Measurements from ENCODE around the gene ANXA2R. TPM values are rescaled to one million over a fixed set of nuclear protein-coding genes. Genes with fewer than 3 reads are reported as not detected.
"Not testable (repeated sequence)": the region's sequence is repeated elsewhere in the genome, so short reads cannot be mapped to it uniquely, and the experiment has no call there.

The ANXA2R gene
- total RNA-seq, 1 experiment from 2014 or later, result 3.1 TPM

DNA sequence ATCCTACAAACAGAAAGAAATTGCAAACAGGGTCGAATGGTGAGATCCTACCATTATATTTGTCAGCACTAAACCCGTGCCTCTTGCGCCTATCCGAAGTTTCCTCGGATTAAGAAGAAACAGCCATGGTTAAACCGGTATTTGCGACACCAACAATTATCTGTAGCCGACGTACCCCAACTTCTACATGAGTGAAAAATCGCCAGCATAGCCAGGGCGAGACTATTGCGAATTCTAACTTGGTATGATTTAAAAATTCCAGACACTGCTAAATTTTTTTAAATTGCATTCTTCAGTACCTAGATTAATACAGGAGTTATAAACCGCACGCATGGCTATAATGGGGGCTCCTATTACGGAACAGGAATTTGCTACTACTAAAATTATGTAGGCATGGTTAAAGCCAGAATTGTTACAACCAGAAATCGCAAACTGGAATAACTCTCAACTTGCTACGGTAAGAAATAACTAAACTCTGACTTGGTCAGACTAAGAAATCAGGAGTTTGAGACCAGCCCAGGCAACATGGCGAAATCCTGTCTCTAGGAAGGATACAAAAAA, 25.3 kb upstream of the ANXA2R start:
- no peaks in the 10 kb centered on the region for H3K36me3 ChIP-seq (ENCODE audit: control insufficient read depth, insufficient read depth, low read length)
- intact Hi-C loops (cut with micrococcal nuclease; ENCODE audit: unreplicated experiment), result loop anchor here (1.0 to 2.0 kb wide), 3 partner anchors 23 to 247 kb away; partner anchors contain the start of gene HMGCS1
- TF ChIP-seq, protein P1, sequence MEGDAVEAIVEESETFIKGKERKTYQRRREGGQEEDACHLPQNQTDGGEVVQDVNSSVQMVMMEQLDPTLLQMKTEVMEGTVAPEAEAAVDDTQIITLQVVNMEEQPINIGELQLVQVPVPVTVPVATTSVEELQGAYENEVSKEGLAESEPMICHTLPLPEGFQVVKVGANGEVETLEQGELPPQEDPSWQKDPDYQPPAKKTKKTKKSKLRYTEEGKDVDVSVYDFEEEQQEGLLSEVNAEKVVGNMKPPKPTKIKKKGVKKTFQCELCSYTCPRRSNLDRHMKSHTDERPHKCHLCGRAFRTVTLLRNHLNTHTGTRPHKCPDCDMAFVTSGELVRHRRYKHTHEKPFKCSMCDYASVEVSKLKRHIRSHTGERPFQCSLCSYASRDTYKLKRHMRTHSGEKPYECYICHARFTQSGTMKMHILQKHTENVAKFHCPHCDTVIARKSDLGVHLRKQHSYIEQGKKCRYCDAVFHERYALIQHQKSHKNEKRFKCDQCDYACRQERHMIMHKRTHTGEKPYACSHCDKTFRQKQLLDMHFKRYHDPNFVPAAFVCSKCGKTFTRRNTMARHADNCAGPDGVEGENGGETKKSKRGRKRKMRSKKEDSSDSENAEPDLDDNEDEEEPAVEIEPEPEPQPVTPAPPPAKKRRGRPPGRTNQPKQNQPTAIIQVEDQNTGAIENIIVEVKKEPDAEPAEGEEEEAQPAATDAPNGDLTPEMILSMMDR (IDR thresholded peaks at IDR 0.05; ENCODE audit: insufficient read depth in 1 of 2, low read depth in 1 of 2, low read length in 1 of 2, severe bottlenecking in 1 of 2, unreplicated experiment in 1 of 2), result no peak
- H3K4me1 ChIP-seq, result peaks cover 35% of the 10 kb centered on the region
- no peak for DNase-seq
- ChIA-PET POLR2A (interaction anchor here (1.0 kb wide), 3 partner anchors 23 to 56 kb away, joined by 5 to 9 read pairs (median 5); no protein-coding TSS in a partner anchor), CTCF (interaction anchor here (0.5 to 3.2 kb wide), 10 partner anchors 24 to 157 kb away, joined by 3 to 23 read pairs (median 5); no protein-coding TSS in a partner anchor)
- Mint-ChIP-seq H3K9me3 (ENCODE audit: unreplicated experiment) (no peaks in the 10 kb centered on the region), H3K4me3 (ENCODE audit: unreplicated experiment) (peak overlapping the region; percentile 88), H3K4me1 (ENCODE audit: low read depth, unreplicated experiment) (peaks cover 30% of the 10 kb centered on the region), H3K27me3 (ENCODE audit: insufficient read depth, unreplicated experiment) (no peaks in the 10 kb centered on the region), H3K36me3 (ENCODE audit: insufficient read depth, unreplicated experiment) (peaks cover 44% of the 10 kb centered on the region), H3K27ac (ENCODE audit: unreplicated experiment) (peak overlapping the region; percentile 86)
- H3K4me3 ChIP-seq (ENCODE audit: low read depth, low read length), result peak overlapping the region; percentile 57
- BruUV-seq (replicated peaks), result TSS peak; percentile 41
- no peaks in the 10 kb centered on the region for H3K27me3 ChIP-seq (replicated peaks; ENCODE audit: control insufficient read depth, insufficient read depth, low read length)
- H3K9me3 ChIP-seq, result no peaks in the 10 kb centered on the region

DNA sequence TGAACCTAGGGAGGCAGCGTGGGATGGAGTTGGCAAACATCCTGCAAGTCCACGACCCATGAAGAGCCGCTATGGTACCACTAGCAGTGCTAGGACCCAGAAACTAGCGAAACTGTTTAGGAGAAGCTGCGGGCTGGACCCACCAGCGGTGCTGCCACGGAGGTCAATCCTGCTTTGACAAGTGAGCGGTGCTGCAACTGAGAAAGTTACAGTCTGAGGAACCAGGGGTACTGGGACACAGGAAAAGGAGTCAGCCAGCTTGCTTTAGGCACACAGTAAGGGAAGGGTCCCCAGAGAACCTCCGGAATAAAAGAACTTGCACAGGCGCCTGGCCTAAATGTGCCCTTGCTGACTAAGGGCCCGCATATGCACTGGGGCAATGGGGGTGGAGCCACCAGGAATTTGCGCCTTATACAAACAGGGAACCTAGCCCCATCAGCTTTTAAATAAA, 23.6 kb upstream of the ANXA2R start:
- H3K36me3 ChIP-seq (ENCODE audit: control insufficient read depth, insufficient read depth, low read length), result no peaks in the 10 kb centered on the region
- intact Hi-C loops (cut with micrococcal nuclease; ENCODE audit: unreplicated experiment), result loop anchor here (1.0 to 2.0 kb wide), 3 partner anchors 43 to 249 kb away; partner anchors contain the start of gene HMGCS1
- TF ChIP-seq, protein P1 (IDR thresholded peaks at IDR 0.05; ENCODE audit: insufficient read depth in 1 of 2, low read depth in 1 of 2, low read length in 1 of 2, severe bottlenecking in 1 of 2, unreplicated experiment in 1 of 2), result no peak
- H3K4me1 Mint-ChIP-seq (ENCODE audit: low read depth, unreplicated experiment), result peaks cover 35% of the 10 kb centered on the region
- POLR2A ChIA-PET, result no interaction called here
- peak overlapping the region; percentile 88 for H3K4me3 Mint-ChIP-seq (ENCODE audit: unreplicated experiment)
- H3K4me3 ChIP-seq (ENCODE audit: low read depth, low read length), result no peak overlapping the region
- CTCF ChIA-PET, result interaction anchor here (3.2 kb wide), 1 partner anchor 22 kb away, joined by 23 read pairs; no protein-coding TSS in a partner anchor
- H3K27me3 Mint-ChIP-seq (ENCODE audit: insufficient read depth, unreplicated experiment), result no peaks in the 10 kb centered on the region
- H3K36me3 Mint-ChIP-seq (ENCODE audit: insufficient read depth, unreplicated experiment), result peaks cover 40% of the 10 kb centered on the region
- H3K9me3 Mint-ChIP-seq (ENCODE audit: unreplicated experiment), result no peaks in the 10 kb centered on the region
- H3K27ac Mint-ChIP-seq (ENCODE audit: unreplicated experiment), result peak overlapping the region; percentile 86
- H3K9me3 ChIP-seq, result no peaks in the 10 kb centered on the region
- no peaks in the 10 kb centered on the region for H3K27me3 ChIP-seq (replicated peaks; ENCODE audit: control insufficient read depth, insufficient read depth, low read length)
- DNase-seq, result no peak
- H3K4me1 ChIP-seq, result peaks cover 47% of the 10 kb centered on the region
- no TSS peak for BruUV-seq (replicated peaks)

DNA sequence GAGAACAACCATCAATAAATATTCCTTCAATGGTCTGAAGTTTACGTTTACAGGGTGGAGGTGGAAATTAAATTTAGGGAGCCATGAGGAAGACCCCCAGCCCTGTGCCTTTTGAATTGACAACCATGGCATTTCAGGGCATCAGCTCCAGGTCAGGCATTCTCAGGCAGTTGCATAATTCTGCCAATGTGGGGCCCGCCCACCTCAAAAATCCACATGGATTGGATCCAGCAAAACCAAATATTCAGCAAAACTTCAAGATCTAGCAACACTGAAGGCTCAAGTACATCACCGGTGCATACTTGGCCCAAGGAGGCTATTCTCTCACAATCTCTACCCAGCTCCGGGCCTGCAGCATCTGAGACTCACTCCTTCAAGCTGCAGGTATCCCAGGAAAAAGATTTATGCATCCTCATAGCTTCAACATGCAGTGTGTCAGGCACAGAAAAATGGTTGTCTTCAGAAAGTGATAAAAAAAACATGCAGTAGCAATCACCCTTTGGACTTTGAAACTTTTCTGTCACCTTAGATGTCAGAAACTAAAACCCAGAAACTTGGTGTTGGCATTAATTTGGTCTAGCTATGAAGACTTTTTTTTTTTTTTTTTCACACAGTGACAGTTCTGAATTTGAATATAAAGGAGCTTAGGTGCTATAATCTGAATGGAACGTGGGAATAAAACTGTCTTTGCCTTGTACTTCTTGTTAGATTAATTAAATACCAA, 21.4 kb upstream of the ANXA2R start:
- POLR2A ChIA-PET, result interaction anchor here (0.6 to 1.5 kb wide), 4 partner anchors 14 to 334 kb away, joined by 4 to 5 read pairs (median 5); partner anchors contain the start of gene ZNF131
- intact Hi-C loops (cut with micrococcal nuclease; ENCODE audit: unreplicated experiment), result no loop called here
- no TSS peak for BruUV-seq (replicated peaks)
- Mint-ChIP-seq H3K27me3 (ENCODE audit: insufficient read depth, unreplicated experiment) (no peaks in the 10 kb centered on the region), H3K27ac (ENCODE audit: unreplicated experiment) (peak overlapping the region; percentile 49), H3K4me3 (ENCODE audit: unreplicated experiment) (no peak overlapping the region), H3K9me3 (ENCODE audit: unreplicated experiment) (no peaks in the 10 kb centered on the region), H3K4me1 (ENCODE audit: low read depth, unreplicated experiment) (peaks cover 30% of the 10 kb centered on the region), H3K36me3 (ENCODE audit: insufficient read depth, unreplicated experiment) (peaks cover 45% of the 10 kb centered on the region)
- H3K4me1 ChIP-seq, result peaks cover 51% of the 10 kb centered on the region
- peaks cover 3% of the 10 kb centered on the region; the same call in 1 of the 2 replicates for H3K9me3 ChIP-seq
- no peaks in the 10 kb centered on the region for H3K36me3 ChIP-seq (ENCODE audit: control insufficient read depth, insufficient read depth, low read length)
- no peak for DNase-seq
- H3K27me3 ChIP-seq (replicated peaks; ENCODE audit: control insufficient read depth, insufficient read depth, low read length), result no peaks in the 10 kb centered on the region
- CTCF ChIA-PET, result interaction anchor here (0.7 to 1.3 kb wide), 3 partner anchors 20 to 153 kb away, joined by 3 to 5 read pairs (median 4); no protein-coding TSS in a partner anchor
- H3K4me3 ChIP-seq (ENCODE audit: low read depth, low read length), result no peak overlapping the region
- TF ChIP-seq, protein P1 (IDR thresholded peaks at IDR 0.05; ENCODE audit: insufficient read depth in 1 of 2, low read depth in 1 of 2, low read length in 1 of 2, severe bottlenecking in 1 of 2, unreplicated experiment in 1 of 2), result no peak

DNA sequence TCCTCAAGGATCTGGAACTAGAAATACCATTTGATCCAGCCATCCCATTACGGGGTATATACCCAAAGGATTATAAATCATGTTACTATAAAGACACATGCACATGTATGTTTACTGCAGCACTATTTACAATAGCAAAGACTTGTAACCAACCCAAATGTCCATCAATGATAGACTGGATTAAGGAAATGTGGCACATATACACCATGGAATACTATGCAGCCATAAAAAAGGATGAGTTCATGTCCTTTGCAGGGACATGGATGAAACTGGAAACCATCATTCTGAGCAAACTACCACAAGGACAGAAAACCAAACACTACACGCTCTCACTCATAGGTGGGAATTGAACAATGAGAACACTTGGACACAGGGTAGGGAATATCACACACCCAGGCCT, 19.9 kb upstream of the ANXA2R start:
- POLR2A ChIA-PET; DNase-seq; H3K27me3 Mint-ChIP-seq (ENCODE audit: insufficient read depth, unreplicated experiment); H3K4me3 Mint-ChIP-seq (ENCODE audit: unreplicated experiment); H3K4me3 ChIP-seq (ENCODE audit: low read depth, low read length); CTCF ChIA-PET; H3K36me3 ChIP-seq (ENCODE audit: control insufficient read depth, insufficient read depth, low read length); BruUV-seq (replicated peaks); H3K9me3 ChIP-seq; intact Hi-C loops (cut with micrococcal nuclease; ENCODE audit: unreplicated experiment); H3K27me3 ChIP-seq (replicated peaks; ENCODE audit: control insufficient read depth, insufficient read depth, low read length): not testable (repeated sequence)
- peaks cover 38% of the 10 kb centered on the region for H3K4me1 Mint-ChIP-seq (ENCODE audit: low read depth, unreplicated experiment)
- peaks cover 12% of the 10 kb centered on the region for H3K9me3 Mint-ChIP-seq (ENCODE audit: unreplicated experiment)
- H3K4me1 ChIP-seq, result peaks cover 51% of the 10 kb centered on the region
- H3K27ac Mint-ChIP-seq (ENCODE audit: unreplicated experiment), result peak overlapping the region; percentile 99
- peaks cover 34% of the 10 kb centered on the region for H3K36me3 Mint-ChIP-seq (ENCODE audit: insufficient read depth, unreplicated experiment)
